Activated CD4-positive, alpha-beta T cell treated with anti-CD3 and anti-CD28 coated beads, Interleukin-2, amount 10 ng/mL, durations not matched to agents 7 days and 5 days (primary cell): Measurements from ENCODE around the gene CLEC4M. TPM values are rescaled to one million over a fixed set of nuclear protein-coding genes. Genes with fewer than 3 reads are reported as not detected.

Source experiments
- CTCF ChIA-PET: fragments of 350-600 bp; sonication (Branson Sonifier 250); formaldehyde crosslinking; loops from one replicate; lab custom pipeline; 2021; ENCODE audit warnings: antibody characterized with exemption; lab: Charles Lee
- POLR2A ChIA-PET: fragments of 350-600 bp; sonication (Branson Sonifier 250); formaldehyde crosslinking; loops from one replicate; lab custom pipeline; 2021; ENCODE audit warnings: antibody characterized with exemption; lab: Charles Lee
- DNase-seq: peaks from one replicate; pipeline ENCODE4 v3.0.0-alpha.2; 2020
- H3K27ac Mint-ChIP-seq: one replicate; pipeline ENCODE4 v1.8.0; 2021; ENCODE audit warnings: mild to moderate bottlenecking, moderate library complexity, mixed read lengths
- H3K27me3 Mint-ChIP-seq: one replicate; pipeline ENCODE4 v1.8.0; 2021; ENCODE audit warnings: mixed read lengths
- H3K36me3 Mint-ChIP-seq: one replicate; pipeline ENCODE4 v1.8.0; 2021; ENCODE audit warnings: low read depth, mixed read lengths
- H3K4me1 Mint-ChIP-seq: one replicate; pipeline ENCODE4 v1.8.0; 2021; ENCODE audit warnings: mixed read lengths
- H3K4me3 Mint-ChIP-seq: one replicate; pipeline ENCODE4 v1.8.0; 2021; ENCODE audit warnings: mild to moderate bottlenecking, moderate library complexity, mixed read lengths
- H3K9me3 Mint-ChIP-seq: one replicate; pipeline ENCODE4 v1.8.0; 2021; ENCODE audit warnings: mixed read lengths
- total RNA-seq, 2 experiments: library from RNA; stranded (reverse); gene quantifications; one replicate each; pipeline ENCODE4 v1.2.3, GENCODE V29; 2021

The CLEC4M gene
- total RNA-seq, 2 experiments from 2014 or later: not detected

- ChIA-PET CTCF (interaction anchor here (0.5 kb wide), 1 partner anchor 45 kb away, joined by 4 read pairs; no protein-coding TSS in a partner anchor), POLR2A (no interaction called here)
- DNase-seq: no peak
- no peaks in the 10 kb centered on the region for H3K36me3 Mint-ChIP-seq
- peaks cover 10% of the 10 kb centered on the region for H3K27me3 Mint-ChIP-seq
- H3K4me1 Mint-ChIP-seq: no peaks in the 10 kb centered on the region
- H3K27ac Mint-ChIP-seq: no peak overlapping the region
- no peak overlapping the region for H3K4me3 Mint-ChIP-seq
- no peaks in the 10 kb centered on the region for H3K9me3 Mint-ChIP-seq
These were observed 3.5 kb downstream of the CLEC4M start for GRCh38 chr19:7766535-7766934.

DNA sequence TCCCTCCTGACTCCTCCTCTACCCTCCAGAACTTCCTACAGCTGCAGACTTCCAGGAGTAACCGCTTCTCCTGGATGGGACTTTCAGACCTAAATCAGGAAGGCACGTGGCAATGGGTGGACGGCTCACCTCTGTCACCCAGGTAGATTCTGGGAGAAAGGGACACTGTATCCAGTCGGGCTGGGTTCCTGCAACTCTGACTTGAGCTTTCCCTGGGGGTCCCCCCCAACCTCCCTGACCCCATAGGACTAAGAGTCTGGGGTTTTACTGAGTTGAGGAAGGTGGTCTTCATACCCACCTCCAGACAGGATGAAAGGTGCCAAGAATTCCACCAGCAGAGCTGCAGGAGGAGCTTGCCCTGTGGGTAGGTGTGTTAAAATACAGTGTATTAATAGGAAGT is 4.4 kb downstream of the CLEC4M start:
- CTCF ChIA-PET: interaction anchor here (1.8 kb wide), 1 partner anchor 42 kb away, joined by 3 read pairs; no protein-coding TSS in a partner anchor
- Mint-ChIP-seq H3K4me1 (peaks cover 6% of the 10 kb centered on the region), H3K9me3 (no peaks in the 10 kb centered on the region), H3K27ac (no peak overlapping the region), H3K4me3 (no peak overlapping the region), H3K27me3 (peaks cover 10% of the 10 kb centered on the region), H3K36me3 (no peaks in the 10 kb centered on the region)
- no peak for DNase-seq
- POLR2A ChIA-PET: no interaction called here

DNA sequence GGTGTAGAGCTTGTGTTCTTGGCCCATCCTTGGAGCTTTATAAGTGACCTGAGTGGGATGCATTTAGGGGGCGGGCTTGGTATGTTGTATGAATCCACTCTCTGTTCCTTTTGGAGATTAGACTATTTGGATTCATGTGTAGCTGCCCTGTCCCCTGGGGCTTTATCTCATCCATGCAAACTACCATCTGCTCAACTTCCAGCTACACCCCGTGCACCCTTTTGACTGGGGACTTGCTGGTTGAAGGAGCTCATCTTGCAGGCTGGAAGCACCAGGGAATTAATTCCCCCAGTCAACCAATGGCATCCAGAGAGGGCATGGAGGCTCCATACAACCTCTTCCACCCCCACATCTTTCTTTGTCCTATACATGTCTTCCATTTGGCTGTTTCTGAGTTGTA is 6.1 kb downstream of the CLEC4M start:
- CTCF ChIA-PET: interaction anchor here (0.6 to 1.8 kb wide), 2 partner anchors 44 to 176 kb away, joined by 3 read pairs; no protein-coding TSS in a partner anchor
- H3K9me3 Mint-ChIP-seq: no peaks in the 10 kb centered on the region
- H3K4me3 Mint-ChIP-seq: no peak overlapping the region
- H3K27ac Mint-ChIP-seq: no peak overlapping the region
- DNase-seq: no peak
- peaks cover 14% of the 10 kb centered on the region for H3K4me1 Mint-ChIP-seq
- H3K36me3 Mint-ChIP-seq: no peaks in the 10 kb centered on the region
- peaks cover 7% of the 10 kb centered on the region for H3K27me3 Mint-ChIP-seq
- POLR2A ChIA-PET: no interaction called here

GRCh38 chr19:7771072-7771471 is 8.0 kb downstream of the CLEC4M start:
- Mint-ChIP-seq H3K4me1 (peaks cover 14% of the 10 kb centered on the region), H3K36me3 (no peaks in the 10 kb centered on the region), H3K9me3 (no peaks in the 10 kb centered on the region), H3K27ac (no peak overlapping the region), H3K27me3 (peaks cover 10% of the 10 kb centered on the region), H3K4me3 (no peak overlapping the region)
- POLR2A ChIA-PET: no interaction called here
- CTCF ChIA-PET: no interaction called here
- DNase-seq: no peak

DNA sequence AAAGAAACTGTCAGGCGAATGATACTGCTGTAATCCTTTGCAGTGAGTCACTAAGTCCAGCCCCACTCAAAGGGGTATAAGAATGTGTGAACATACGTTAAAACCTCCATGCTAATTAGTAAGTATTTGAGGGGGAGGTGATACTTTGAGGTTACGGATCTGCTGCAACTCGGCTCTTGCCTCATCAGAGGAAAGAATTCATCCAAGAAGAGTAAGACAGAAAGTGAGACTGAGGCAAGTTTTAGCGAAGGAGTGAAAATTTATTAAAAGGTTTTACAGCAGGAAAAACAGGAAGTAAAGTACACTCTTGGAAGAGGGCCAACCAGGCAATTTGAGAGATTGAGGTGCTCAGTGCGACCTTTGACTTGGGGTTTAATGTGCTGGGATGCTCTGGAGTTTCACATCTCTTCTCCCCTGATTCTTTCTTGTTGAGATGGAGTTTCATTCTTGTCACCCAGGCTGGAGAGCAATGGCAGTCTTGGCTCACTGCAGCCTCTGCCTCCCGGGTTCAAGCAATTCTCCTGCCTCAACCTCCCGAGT is 9.8 kb downstream of the CLEC4M start:
- no peak for DNase-seq
- ChIA-PET POLR2A (no interaction called here), CTCF (no interaction called here)
- Mint-ChIP-seq H3K36me3 (no peaks in the 10 kb centered on the region), H3K4me1 (peaks cover 14% of the 10 kb centered on the region), H3K27ac (no peak overlapping the region), H3K9me3 (no peaks in the 10 kb centered on the region), H3K4me3 (no peak overlapping the region), H3K27me3 (peaks cover 16% of the 10 kb centered on the region)

DNA sequence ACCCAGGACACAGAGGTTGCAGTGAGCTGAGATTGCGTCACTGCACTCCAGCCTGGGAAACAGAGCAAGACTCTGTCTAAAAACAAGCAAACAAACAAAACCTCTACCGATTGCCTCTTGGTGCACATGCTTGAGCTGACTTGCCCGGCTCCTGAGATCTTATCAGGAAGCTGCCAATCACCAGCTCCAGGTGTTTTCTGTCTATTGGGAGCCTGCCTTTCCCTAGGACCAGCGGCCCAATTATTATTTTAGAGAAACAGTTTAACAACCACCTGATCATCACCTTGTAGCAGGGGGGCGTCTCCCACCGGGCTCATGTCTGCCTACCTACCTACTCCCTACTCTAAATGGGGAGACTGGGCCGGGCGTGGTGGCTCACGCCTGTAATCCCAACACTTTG is 10.8 kb downstream of the CLEC4M start:
- H3K27ac Mint-ChIP-seq: no peak overlapping the region
- no peaks in the 10 kb centered on the region for H3K9me3 Mint-ChIP-seq
- no peaks in the 10 kb centered on the region for H3K36me3 Mint-ChIP-seq
- ChIA-PET CTCF (no interaction called here), POLR2A (no interaction called here)
- peaks cover 14% of the 10 kb centered on the region for H3K4me1 Mint-ChIP-seq
- DNase-seq: no peak
- H3K4me3 Mint-ChIP-seq: no peak overlapping the region
- peaks cover 13% of the 10 kb centered on the region for H3K27me3 Mint-ChIP-seq

DNA sequence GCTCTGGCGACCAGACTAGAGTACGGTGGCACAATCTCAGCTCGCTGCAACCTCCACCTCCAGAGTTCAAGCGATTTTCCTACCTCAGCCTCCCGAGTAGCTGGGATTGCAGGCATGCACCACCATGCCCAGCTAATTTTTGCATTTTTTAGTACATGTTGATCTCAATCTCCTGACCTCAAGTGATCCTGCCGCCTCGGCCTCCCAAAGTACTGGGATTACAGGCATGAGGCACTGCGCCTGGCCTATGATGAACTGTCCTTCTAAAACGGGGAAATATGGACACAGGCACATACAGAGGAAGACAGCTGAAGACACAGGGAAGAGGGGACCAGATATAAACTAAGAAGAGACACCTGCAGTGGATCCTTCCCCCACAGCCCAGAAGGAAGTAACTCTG is 12.7 kb downstream of the CLEC4M start:
- Mint-ChIP-seq H3K27ac (no peak overlapping the region), H3K36me3 (no peaks in the 10 kb centered on the region), H3K4me3 (no peak overlapping the region), H3K9me3 (no peaks in the 10 kb centered on the region), H3K27me3 (peaks cover 11% of the 10 kb centered on the region), H3K4me1 (peaks cover 14% of the 10 kb centered on the region)
- POLR2A ChIA-PET: no interaction called here
- CTCF ChIA-PET: no interaction called here
- DNase-seq: no peak

DNA sequence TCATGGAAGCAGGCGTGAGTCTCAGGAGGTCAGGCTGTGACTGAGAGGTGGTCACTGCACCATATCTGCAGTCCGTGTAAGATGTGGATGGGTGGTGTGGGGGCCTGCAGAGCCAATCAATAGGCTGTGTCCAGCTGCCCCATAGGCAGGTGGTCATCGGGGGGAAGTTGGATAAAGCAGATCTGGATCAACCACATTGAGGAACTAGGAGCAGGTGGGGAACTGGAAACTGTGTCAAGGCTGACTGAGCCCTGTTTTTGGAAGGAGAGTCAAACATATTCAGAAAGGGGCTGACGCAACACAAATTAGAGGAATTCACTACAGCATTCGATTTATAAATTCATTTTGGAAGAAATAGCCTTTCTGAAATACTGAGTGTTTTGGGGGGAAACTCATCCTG is 15.0 kb downstream of the CLEC4M start:
- H3K4me3 Mint-ChIP-seq: no peak overlapping the region
- POLR2A ChIA-PET: no interaction called here
- no peak overlapping the region for H3K27ac Mint-ChIP-seq

GRCh38 chr19:7779631-7780486 is 16.8 kb downstream of the CLEC4M start:
- no peaks in the 10 kb centered on the region for H3K4me1 Mint-ChIP-seq
- no peak overlapping the region for H3K27ac Mint-ChIP-seq
- ChIA-PET POLR2A (no interaction called here), CTCF (no interaction called here)
- DNase-seq: no peak
- no peaks in the 10 kb centered on the region for H3K36me3 Mint-ChIP-seq
- H3K9me3 Mint-ChIP-seq: peaks cover 3% of the 10 kb centered on the region
- peaks cover 28% of the 10 kb centered on the region for H3K27me3 Mint-ChIP-seq
- no peak overlapping the region for H3K4me3 Mint-ChIP-seq

More for the DNA sequence above, 15.0 kb downstream of the CLEC4M start:
- Mint-ChIP-seq H3K27me3 (peaks cover 17% of the 10 kb centered on the region), H3K36me3 (no peaks in the 10 kb centered on the region), H3K4me1 (peaks cover 2% of the 10 kb centered on the region), H3K9me3 (no peaks in the 10 kb centered on the region)
- DNase-seq: no peak
- CTCF ChIA-PET: no interaction called here

GRCh38 chr19:7781157-7781556 is 18.1 kb downstream of the CLEC4M start:
- CTCF ChIA-PET: no interaction called here

DNA sequence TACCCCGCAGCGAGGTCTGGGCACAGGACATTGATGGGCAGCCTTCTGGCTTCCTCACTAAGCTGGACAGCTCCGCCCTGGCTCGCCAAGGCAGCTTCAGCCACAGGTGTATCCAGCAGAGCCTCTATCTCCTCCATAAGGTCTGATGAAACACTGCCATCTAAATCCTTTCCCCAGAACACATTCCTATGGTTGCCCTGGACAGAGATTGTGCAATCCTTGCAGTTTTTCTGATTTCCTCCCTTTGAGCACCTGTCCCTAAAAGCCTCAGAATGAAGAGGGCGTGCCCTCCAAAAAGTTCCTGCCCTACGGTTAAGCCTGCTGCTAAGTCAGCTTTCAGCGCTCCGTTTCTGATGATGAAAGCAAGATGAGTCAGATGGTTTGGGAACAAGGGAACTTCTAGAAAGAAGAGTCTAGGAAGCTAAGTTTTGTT is 21.0 kb downstream of the CLEC4M start:
- Mint-ChIP-seq H3K36me3 (no peaks in the 10 kb centered on the region), H3K4me1 (no peaks in the 10 kb centered on the region), H3K27ac (no peak overlapping the region), H3K27me3 (peaks cover 32% of the 10 kb centered on the region), H3K9me3 (peaks cover 6% of the 10 kb centered on the region), H3K4me3 (no peak overlapping the region)
- ChIA-PET POLR2A (no interaction called here), CTCF (no interaction called here)
- DNase-seq: no peak

More at GRCh38 chr19:7781157-7781556, 18.1 kb downstream of the CLEC4M start:
- H3K9me3 Mint-ChIP-seq: peaks cover 6% of the 10 kb centered on the region
- no peak overlapping the region for H3K27ac Mint-ChIP-seq
- H3K27me3 Mint-ChIP-seq: peaks cover 28% of the 10 kb centered on the region
- H3K4me3 Mint-ChIP-seq: no peak overlapping the region
- POLR2A ChIA-PET: no interaction called here
- no peak for DNase-seq
- H3K4me1 Mint-ChIP-seq: no peaks in the 10 kb centered on the region
- H3K36me3 Mint-ChIP-seq: no peaks in the 10 kb centered on the region

GRCh38 chr19:7784856-7785255 is 21.8 kb downstream of the CLEC4M start:
- H3K4me1 Mint-ChIP-seq: no peaks in the 10 kb centered on the region
- CTCF ChIA-PET: interaction anchor here (0.9 kb wide), 1 partner anchor 23 kb away, joined by 3 read pairs; no protein-coding TSS in a partner anchor
- H3K9me3 Mint-ChIP-seq: peaks cover 6% of the 10 kb centered on the region
- H3K27ac Mint-ChIP-seq: no peak overlapping the region
- DNase-seq: no peak
- peaks cover 37% of the 10 kb centered on the region for H3K27me3 Mint-ChIP-seq
- H3K4me3 Mint-ChIP-seq: no peak overlapping the region
- POLR2A ChIA-PET: no interaction called here
- no peaks in the 10 kb centered on the region for H3K36me3 Mint-ChIP-seq

DNA sequence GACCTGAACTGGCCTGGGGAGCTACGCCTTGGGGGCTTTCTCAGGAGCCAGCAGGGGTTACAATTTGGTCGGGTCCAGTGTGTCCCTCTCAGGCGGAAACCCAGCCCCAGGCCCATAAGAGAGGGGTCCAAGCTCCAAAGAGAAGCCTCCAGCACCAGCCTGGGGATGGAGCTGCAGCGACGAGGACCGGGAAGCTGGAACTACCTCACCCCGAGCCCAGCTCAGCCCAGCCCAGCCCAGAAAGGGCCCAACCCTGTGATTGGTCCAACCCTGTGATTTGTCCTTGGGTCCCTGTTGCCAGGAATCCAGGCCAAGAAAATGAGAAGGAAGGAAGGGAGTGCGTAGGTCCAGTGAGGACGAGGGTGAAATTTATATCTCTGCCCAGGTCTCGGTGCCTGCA is 24.1 kb downstream of the CLEC4M start:
- Mint-ChIP-seq H3K27ac (peak overlapping the region; percentile 60), H3K9me3 (peaks cover 6% of the 10 kb centered on the region), H3K27me3 (peaks cover 39% of the 10 kb centered on the region), H3K4me1 (no peaks in the 10 kb centered on the region), H3K4me3 (no peak overlapping the region), H3K36me3 (no peaks in the 10 kb centered on the region)
- ChIA-PET CTCF (interaction anchor here (0.7 kb wide), 1 partner anchor 202 kb away, joined by 3 read pairs; no protein-coding TSS in a partner anchor), POLR2A (no interaction called here)
- DNase-seq: no peak
